Endodermal cell (in vitro differentiated cells): ENCODE results near the gene ABCA4. TPM values are rescaled to one million over a fixed set of nuclear protein-coding genes. Genes with fewer than 3 reads are reported as not detected.

ENCODE experiments used
- DNase-seq: peaks from one replicate; pipeline ENCODE4 v3.0.0-alpha.2; 2017
- H3K27ac ChIP-seq: 2 replicates; pipeline ENCODE4 v1.5.1; 2013; ENCODE audit warnings: mild to moderate bottlenecking, low read depth, low read length, moderate library complexity
- H3K27me3 ChIP-seq: 2 replicates; pipeline ENCODE4 v1.6.1; 2013; ENCODE audit warnings: mild to moderate bottlenecking, low read length, moderate library complexity; ENCODE audit not compliant: insufficient read depth, control insufficient read depth, poor library complexity, severe bottlenecking
- H3K36me3 ChIP-seq: 2 replicates; pipeline ENCODE4 v1.7.0; 2013; ENCODE audit warnings: mild to moderate bottlenecking, low read length, moderate library complexity; ENCODE audit not compliant: control insufficient read depth, insufficient read depth
- H3K4me1 ChIP-seq: one replicate; pipeline ENCODE4 v1.7.0; 2013; ENCODE audit warnings: low read length; ENCODE audit not compliant: control insufficient read depth, insufficient read depth
- H3K4me3 ChIP-seq: 2 replicates; pipeline ENCODE4 v1.5.1; 2013; ENCODE audit warnings: mild to moderate bottlenecking, low read length, moderate library complexity
- H3K9ac ChIP-seq: 2 replicates; pipeline ENCODE4 v1.6.1; 2013; ENCODE audit warnings: mild to moderate bottlenecking, low read length, moderate library complexity; ENCODE audit not compliant: poor library complexity, severe bottlenecking; ENCODE audit errors: extremely low read depth
- H3K9me3 ChIP-seq: 2 replicates; pipeline ENCODE4 v1.6.1; 2013; ENCODE audit warnings: mild to moderate bottlenecking, low read length, moderate library complexity; ENCODE audit not compliant: control insufficient read depth
- H3K27ac Mint-ChIP-seq: 2 replicates; pipeline ENCODE4 v1.8.0; 2020; ENCODE audit warnings: mixed read lengths
- H3K27me3 Mint-ChIP-seq: 2 replicates; pipeline ENCODE4 v1.8.0; 2021; ENCODE audit warnings: mild to moderate bottlenecking, mixed read lengths; ENCODE audit not compliant: insufficient read depth
- H3K36me3 Mint-ChIP-seq: 2 replicates; pipeline ENCODE4 v1.8.0; 2020; ENCODE audit warnings: low read depth, mixed read lengths
- H3K4me1 Mint-ChIP-seq: 2 replicates; pipeline ENCODE4 v1.8.0; 2020; ENCODE audit warnings: mixed read lengths
- H3K4me3 Mint-ChIP-seq: 2 replicates; pipeline ENCODE4 v1.8.0; 2020; ENCODE audit warnings: mild to moderate bottlenecking, moderate library complexity, mixed read lengths
- H3K9me3 Mint-ChIP-seq: 2 replicates; pipeline ENCODE4 v1.8.0; 2020; ENCODE audit warnings: mild to moderate bottlenecking, mixed read lengths
- WGBS, 2 experiments: methylation state at CpG; one replicate each; pipeline versions ENCODE4 v1.1.5 to v1.1.7; 2013; ENCODE audit warnings: missing lambda C conversion rate in 2 of 2, mixed read lengths in 1 of 2; ENCODE audit not compliant: insufficient coverage in 1 of 2, insufficient read length in 1 of 2; 5-methylcytosine and 5-hydroxymethylcytosine counted together
- total RNA-seq, 2 donors: library from RNA; stranded (reverse); fragmentation: NEBNext Ultra II Directional in 1 of 2; extraction: Animal tissue kit (Norgen Biotek cat#: 25700) in 1 of 2; gene quantifications; 2 replicates in 1 of 2; 3 replicates in 1 of 2; pipeline ENCODE4 v1.2.1, GENCODE V29; 2021
- TF ChIP-seq, protein P1 (sequence below): fragments of 200-600 bp; sonication (generic); conservative IDR thresholded peaks from 2 replicates; pipeline ENCODE4 v1.5.0; 2021; ENCODE audit warnings: antibody characterized with exemption, mild to moderate bottlenecking

The ABCA4 gene
- total RNA-seq, 2 donors from 2014 or later = 1.6 to 1.7 TPM

DNA sequence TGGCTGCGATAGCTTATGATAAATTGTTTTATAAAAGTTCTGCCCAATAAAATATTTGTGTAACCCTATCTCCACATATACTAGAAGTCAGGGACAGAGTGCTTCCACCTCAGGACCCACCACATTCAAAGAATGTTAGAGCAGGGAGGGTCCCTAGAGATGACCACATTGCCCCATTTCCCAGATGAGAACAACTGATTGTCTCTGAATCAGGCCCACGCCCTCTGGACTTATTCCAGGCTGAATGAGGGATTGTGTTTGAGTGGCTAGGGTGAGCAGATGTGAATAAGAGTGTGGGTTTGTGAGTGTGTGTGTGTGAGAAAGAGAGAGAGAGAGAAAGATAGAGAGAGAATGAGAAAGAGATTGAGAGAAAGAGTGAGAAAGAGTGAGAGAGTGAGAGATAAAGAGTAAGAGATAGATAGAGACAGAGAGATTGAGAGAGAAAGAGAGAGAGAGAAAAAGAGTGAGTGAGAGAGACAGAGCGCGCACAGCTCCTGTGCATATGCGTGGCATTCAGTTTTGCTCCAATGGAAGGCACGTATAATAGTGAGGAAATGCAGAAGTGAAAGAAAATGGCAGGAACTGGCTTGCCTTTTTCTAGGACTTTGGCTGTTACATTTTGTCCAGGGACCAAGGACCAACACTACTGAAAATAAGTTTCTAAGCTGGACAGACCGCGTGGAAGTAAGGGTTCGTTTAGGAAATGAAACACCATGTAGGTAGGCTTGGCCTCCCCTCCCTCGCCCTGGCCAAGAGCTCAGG lies 94.1 kb downstream of the ABCA4 start:
- DNase-seq = no peak
- H3K27ac Mint-ChIP-seq = no peak overlapping the region
- H3K4me1 Mint-ChIP-seq = peaks cover 3% of the 10 kb centered on the region
- Histone ChIP-seq H3K4me1 (no peaks in the 10 kb centered on the region), H3K9ac (no peak overlapping the region), H3K27me3 (no peaks in the 10 kb centered on the region), H3K4me3 (no peak overlapping the region), H3K9me3 (no peaks in the 10 kb centered on the region), H3K27ac (no peak overlapping the region), H3K36me3 (no peaks in the 10 kb centered on the region)
- no peaks in the 10 kb centered on the region for H3K36me3 Mint-ChIP-seq
- no peaks in the 10 kb centered on the region for H3K9me3 Mint-ChIP-seq
- no peaks in the 10 kb centered on the region for H3K27me3 Mint-ChIP-seq
- 94 to 96% methylated on average over 9 of the region's 10 CpGs for WGBS, 2 experiments
- TF ChIP-seq, protein P1, sequence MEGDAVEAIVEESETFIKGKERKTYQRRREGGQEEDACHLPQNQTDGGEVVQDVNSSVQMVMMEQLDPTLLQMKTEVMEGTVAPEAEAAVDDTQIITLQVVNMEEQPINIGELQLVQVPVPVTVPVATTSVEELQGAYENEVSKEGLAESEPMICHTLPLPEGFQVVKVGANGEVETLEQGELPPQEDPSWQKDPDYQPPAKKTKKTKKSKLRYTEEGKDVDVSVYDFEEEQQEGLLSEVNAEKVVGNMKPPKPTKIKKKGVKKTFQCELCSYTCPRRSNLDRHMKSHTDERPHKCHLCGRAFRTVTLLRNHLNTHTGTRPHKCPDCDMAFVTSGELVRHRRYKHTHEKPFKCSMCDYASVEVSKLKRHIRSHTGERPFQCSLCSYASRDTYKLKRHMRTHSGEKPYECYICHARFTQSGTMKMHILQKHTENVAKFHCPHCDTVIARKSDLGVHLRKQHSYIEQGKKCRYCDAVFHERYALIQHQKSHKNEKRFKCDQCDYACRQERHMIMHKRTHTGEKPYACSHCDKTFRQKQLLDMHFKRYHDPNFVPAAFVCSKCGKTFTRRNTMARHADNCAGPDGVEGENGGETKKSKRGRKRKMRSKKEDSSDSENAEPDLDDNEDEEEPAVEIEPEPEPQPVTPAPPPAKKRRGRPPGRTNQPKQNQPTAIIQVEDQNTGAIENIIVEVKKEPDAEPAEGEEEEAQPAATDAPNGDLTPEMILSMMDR = no peak
- no peak overlapping the region for H3K4me3 Mint-ChIP-seq

DNA sequence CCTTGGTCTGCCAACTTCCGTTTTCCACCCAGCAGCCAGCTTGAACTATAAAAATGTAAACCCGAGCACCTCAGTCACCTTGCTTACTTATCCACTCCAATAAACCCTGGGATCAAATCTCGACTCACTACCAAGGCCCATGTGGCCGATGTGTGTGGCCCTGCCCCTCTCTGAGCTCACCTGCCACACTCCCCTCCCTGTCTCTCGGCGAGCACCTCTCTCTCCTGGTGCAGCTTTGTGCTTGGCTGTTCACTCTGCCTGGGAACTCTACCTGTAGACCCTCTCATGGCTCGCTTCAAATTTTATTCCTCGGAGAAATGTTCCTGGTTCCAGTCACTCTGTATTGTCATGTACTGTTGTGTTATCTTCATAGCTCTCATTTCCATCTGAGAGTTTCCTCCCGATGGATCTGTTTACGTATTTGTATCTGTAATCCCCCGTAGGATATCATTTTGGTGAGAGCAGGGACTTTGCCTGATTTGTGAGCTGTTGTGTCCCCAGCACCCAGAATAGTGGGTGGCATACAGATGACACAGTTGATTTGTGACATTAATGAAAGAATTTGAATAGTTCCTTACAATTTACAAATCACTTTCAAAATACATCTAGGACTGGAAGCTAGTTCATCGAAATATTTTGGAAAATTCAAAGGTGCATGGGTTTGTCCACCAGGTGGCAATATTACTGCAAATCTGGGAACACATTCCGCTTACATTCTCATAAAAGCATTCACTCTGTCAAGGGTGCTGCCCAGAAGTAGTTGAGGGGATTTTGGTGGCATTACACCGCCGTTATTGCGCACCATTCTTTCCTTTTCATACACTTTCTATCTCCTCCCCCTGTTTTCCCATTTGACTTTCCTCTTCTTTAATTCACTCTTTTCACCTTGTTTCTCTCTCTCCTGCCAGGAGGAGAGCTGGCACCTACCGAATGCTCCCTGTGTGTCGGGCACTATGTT lies 95.3 kb downstream of the ABCA4 start:
- no peak overlapping the region for H3K9ac ChIP-seq
- no peak overlapping the region for H3K4me3 ChIP-seq
- Mint-ChIP-seq H3K9me3 (no peaks in the 10 kb centered on the region), H3K27me3 (no peaks in the 10 kb centered on the region), H3K4me3 (no peak overlapping the region), H3K4me1 (peaks cover 12% of the 10 kb centered on the region), H3K27ac (no peak overlapping the region), H3K36me3 (no peaks in the 10 kb centered on the region)
- H3K36me3 ChIP-seq = no peaks in the 10 kb centered on the region
- 82 to 84% methylated on average over 14 to 18 of the region's 18 CpGs for WGBS, 2 experiments
- H3K4me1 ChIP-seq = no peaks in the 10 kb centered on the region
- no peak overlapping the region for H3K27ac ChIP-seq
- no peaks in the 10 kb centered on the region for H3K9me3 ChIP-seq
- TF ChIP-seq, protein P1 = peak; percentile 93
- DNase-seq = peak; percentile 69
- H3K27me3 ChIP-seq = no peaks in the 10 kb centered on the region

DNA sequence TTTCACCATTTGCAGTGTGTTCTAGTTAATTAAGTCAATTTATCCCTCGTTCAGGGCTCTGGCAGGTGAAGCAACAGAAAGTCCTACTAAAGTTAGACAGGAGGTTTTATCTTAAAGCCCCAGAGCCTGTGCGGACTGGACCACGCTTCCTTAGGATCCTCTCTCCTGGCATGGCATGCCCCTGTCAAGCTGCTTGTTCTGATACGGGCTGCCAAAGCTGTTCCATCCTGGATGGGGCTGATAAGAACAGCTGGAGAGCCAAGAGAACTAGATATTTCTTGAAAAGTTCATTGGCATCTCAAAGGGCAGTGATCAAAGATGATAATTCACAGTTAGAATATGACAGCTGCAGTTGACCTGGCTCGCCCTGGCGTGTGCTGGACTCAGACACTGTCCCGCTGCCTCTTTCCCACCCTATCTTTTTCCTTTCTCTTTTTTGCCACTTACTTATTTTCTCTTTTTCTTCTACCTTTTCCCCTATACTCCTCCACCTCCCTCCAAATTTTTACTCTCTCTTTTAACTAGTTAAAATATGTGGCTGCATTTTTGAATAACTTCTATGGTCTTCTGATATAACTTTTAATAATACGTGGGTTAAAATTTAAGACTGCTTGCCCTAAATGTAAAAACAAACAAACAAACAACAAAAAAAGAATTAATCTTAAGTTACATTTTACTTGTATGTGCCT lies 96.7 kb downstream of the ABCA4 start:
- Histone ChIP-seq H3K9ac (no peak overlapping the region), H3K27me3 (no peaks in the 10 kb centered on the region), H3K36me3 (no peaks in the 10 kb centered on the region), H3K9me3 (no peaks in the 10 kb centered on the region), H3K27ac (no peak overlapping the region), H3K4me1 (no peaks in the 10 kb centered on the region), H3K4me3 (no peak overlapping the region)
- DNase-seq = no peak
- H3K36me3 Mint-ChIP-seq = no peaks in the 10 kb centered on the region
- H3K27ac Mint-ChIP-seq = no peak overlapping the region
- H3K9me3 Mint-ChIP-seq = no peaks in the 10 kb centered on the region
- peaks cover 15% of the 10 kb centered on the region for H3K4me1 Mint-ChIP-seq
- H3K4me3 Mint-ChIP-seq = no peak overlapping the region
- WGBS, 2 experiments = 90 to 95% methylated on average over 4 to 7 of the region's 8 CpGs
- no peaks in the 10 kb centered on the region for H3K27me3 Mint-ChIP-seq
- TF ChIP-seq, protein P1 = no peak
